Colonic mucosa (tissue), 4 donors: Measurements from ENCODE around the gene TMEM63C. TPM values are rescaled to one million over a fixed set of nuclear protein-coding genes. Genes with fewer than 3 reads are reported as not detected.

Experiments used
- DNase-seq: peaks from one replicate; pipeline ENCODE4 v3.0.0-alpha.2; 2020
- H3K27ac ChIP-seq: fragments of 200-600 bp; one replicate; pipeline ENCODE4 v1.8.0; 2021
- H3K27me3 ChIP-seq: fragments of 200-600 bp; one replicate; pipeline ENCODE4 v1.8.0; 2021
- H3K36me3 ChIP-seq: fragments of 200-600 bp; one replicate; pipeline ENCODE4 v1.8.0; 2021
- H3K4me1 ChIP-seq: fragments of 200-600 bp; one replicate; pipeline ENCODE4 v1.8.0; 2021; ENCODE audit warnings: mild to moderate bottlenecking
- H3K4me3 ChIP-seq: fragments of 200-600 bp; one replicate; pipeline ENCODE4 v1.8.0; 2021
- H3K9ac ChIP-seq, 2 donors: one replicate each; pipeline ENCODE4 v1.7.0; 2013; ENCODE audit warnings: control low read depth in 2 of 2, low read depth in 2 of 2, low read length in 2 of 2
- H3K9me3 ChIP-seq: fragments of 200-600 bp; one replicate; pipeline ENCODE4 v1.8.0; 2021
- intact Hi-C: fragments of 100-400 bp; cut with DNase I; formaldehyde crosslinking; loops from one replicate; pipeline ENCODE4 v1.14.1; 2022
- total RNA-seq, 2 donors: library from RNA; stranded (reverse); fragmentation: NEBNext Ultra II Directional in 1 of 2; extraction: Animal tissue kit (Norgen Biotek cat#: 25700) in 1 of 2; gene quantifications; one replicate each; pipeline ENCODE4 v1.2.1, GENCODE V29; 2021
- TF ChIP-seq, protein P1 (sequence below): fragments of 200-600 bp; IDR thresholded peaks from one replicate; pipeline ENCODE4 v1.8.0; 2022; ENCODE audit warnings: antibody characterized with exemption, mild to moderate bottlenecking
- donor health status: healthy.
- donor health status: DM: no; HTN: no; CAD: no.
- donor health status: DM: no; HTN: no; CAD: no.

TMEM63C gene, protein sequence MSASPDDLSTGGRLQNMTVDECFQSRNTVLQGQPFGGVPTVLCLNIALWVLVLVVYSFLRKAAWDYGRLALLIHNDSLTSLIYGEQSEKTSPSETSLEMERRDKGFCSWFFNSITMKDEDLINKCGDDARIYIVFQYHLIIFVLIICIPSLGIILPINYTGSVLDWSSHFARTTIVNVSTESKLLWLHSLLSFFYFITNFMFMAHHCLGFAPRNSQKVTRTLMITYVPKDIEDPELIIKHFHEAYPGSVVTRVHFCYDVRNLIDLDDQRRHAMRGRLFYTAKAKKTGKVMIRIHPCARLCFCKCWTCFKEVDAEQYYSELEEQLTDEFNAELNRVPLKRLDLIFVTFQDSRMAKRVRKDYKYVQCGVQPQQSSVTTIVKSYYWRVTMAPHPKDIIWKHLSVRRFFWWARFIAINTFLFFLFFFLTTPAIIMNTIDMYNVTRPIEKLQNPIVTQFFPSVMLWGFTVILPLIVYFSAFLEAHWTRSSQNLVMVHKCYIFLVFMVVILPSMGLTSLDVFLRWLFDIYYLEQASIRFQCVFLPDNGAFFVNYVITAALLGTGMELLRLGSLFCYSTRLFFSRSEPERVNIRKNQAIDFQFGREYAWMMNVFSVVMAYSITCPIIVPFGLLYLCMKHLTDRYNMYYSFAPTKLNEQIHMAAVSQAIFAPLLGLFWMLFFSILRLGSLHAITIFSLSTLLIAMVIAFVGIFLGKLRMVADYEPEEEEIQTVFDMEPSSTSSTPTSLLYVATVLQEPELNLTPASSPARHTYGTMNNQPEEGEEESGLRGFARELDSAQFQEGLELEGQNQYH
- 10 to 100 TPM in 1 of 2 donors, 1 to 10 TPM in 1; 5.9 to 13.2 TPM for total RNA-seq

DNA sequence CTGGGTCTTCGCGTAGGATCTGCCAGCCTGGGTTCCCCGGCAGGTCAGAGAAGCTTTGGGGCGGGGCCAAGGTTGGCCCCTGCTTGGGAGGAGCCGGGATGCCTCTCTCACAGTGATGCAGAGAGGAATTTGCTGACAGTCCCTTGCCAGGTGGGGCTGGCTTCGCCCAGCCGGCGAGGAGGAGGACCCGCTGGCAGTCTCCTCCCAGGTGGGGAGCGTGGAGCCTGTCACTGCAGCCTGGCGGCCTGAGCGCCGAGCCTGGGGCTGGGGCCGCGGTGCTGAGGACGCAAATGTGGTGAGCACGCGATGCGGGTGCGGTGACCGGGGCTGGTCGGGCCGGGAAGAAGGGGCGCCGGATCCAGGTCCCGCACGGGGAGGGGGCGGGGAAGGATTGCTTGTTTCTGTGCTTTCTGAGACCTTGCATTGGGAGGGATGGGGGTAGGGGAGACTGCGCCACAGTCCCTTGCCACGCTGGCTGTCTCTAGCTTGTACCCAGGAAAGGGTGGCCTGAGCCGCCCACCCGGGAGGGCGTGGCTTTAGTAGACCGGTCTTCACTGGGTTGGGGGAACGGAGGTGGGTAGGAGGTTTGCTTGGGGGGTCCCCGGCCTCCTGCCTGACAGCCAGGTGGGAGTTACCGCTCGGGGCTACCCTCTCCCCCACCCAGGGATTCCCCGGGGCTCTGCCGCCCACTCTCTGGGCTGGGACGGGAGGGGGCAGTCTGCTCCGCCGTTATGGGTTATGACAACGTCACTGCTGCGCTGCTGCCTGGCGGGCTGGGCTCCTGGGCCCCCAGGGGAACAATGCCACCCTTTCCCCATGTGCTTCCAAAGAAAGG is at the start of gene TMEM63C:
Gene TMEM63C (plus strand): TSS at position 196 of the 835 bp plus-strand sequence. CDS start 37,016 bp downstream, outside the sequence.
- Histone ChIP-seq H3K4me1 (peaks cover 5% of the 10 kb centered on the region), H3K9me3 (no peaks in the 10 kb centered on the region), H3K9ac (peak within 1 kb of the TSS; percentile 66 to 68), H3K36me3 (no peaks in the 10 kb centered on the region), H3K4me3 (peak within 1 kb of the TSS; percentile 47), H3K27me3 (peaks cover 6% of the 10 kb centered on the region), H3K27ac (no peak within 1 kb of the TSS)
- intact Hi-C loops: no loop called here
- TF ChIP-seq, protein P1, sequence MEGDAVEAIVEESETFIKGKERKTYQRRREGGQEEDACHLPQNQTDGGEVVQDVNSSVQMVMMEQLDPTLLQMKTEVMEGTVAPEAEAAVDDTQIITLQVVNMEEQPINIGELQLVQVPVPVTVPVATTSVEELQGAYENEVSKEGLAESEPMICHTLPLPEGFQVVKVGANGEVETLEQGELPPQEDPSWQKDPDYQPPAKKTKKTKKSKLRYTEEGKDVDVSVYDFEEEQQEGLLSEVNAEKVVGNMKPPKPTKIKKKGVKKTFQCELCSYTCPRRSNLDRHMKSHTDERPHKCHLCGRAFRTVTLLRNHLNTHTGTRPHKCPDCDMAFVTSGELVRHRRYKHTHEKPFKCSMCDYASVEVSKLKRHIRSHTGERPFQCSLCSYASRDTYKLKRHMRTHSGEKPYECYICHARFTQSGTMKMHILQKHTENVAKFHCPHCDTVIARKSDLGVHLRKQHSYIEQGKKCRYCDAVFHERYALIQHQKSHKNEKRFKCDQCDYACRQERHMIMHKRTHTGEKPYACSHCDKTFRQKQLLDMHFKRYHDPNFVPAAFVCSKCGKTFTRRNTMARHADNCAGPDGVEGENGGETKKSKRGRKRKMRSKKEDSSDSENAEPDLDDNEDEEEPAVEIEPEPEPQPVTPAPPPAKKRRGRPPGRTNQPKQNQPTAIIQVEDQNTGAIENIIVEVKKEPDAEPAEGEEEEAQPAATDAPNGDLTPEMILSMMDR: no peak
- peak; percentile 66 for DNase-seq

DNA sequence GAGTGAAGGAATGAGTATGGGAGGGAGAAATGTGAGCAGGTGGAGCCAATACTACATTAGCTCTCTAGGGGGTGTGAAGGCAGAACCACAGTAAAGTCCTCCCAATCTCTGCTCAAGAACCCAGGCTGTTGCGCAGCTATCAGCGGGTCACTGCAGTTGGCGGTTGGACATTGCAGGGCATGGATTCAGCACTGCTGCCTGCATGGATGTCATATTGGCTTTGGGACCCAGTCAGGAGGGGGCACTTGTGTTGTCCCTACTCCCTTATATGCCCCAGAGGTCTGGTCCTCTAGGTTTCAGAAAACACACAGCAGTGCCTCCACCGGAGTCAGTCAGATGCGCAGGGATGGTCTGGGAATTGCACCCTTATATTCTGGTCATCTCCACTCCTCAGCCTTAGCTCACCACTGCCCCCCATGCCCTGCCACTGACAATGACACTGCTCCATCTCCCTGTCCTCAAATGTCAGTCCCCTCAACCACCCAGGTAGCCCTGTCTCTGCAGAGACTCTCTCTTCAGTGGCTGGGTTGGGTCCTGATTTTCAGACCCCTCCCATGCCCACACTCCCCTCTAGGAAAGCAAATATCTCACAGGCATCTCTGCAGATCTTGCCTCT is 49.6 kb upstream of the TMEM63C start:
- intact Hi-C loops: no loop called here
- Histone ChIP-seq H3K27me3 (peaks cover 19% of the 10 kb centered on the region), H3K4me1 (no peaks in the 10 kb centered on the region), H3K4me3 (no peak overlapping the region), H3K9me3 (no peaks in the 10 kb centered on the region), H3K9ac (no peak overlapping the region), H3K36me3 (no peaks in the 10 kb centered on the region), H3K27ac (no peak overlapping the region)
- TF ChIP-seq, protein P1: no peak
- DNase-seq: no peak

DNA sequence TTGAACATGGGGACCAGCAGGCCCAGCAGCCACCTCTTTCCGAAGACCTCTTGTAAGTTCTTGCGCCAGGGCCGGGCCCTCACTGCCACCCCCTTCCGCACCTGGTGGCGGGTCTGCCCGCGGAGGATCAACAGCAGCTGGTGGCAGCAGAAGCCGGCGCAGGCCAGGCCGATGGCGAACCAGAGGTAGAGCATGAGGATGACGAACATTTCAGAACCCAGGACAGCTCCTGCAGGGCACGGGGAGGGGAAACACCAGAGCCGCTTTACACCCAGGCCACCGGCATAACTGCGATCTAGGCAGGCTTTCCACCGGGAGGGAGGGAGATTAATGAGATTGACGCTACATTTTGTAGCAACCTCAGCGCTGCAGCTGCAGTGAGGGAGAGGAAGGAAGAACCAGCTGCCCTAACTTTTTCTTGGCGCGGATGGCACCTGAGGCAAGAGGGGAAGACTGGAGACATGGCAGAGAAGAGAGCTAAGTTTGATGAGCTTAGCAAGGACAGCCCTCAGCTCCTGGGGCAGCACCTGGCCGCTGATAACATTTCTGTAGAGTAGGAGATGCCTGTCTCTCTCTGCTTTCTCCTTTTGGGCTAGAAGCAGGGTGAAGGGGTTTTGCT is 47.8 kb upstream of the TMEM63C start:
- H3K4me1 ChIP-seq: no peaks in the 10 kb centered on the region
- peaks cover 22% of the 10 kb centered on the region for H3K27me3 ChIP-seq

DNA sequence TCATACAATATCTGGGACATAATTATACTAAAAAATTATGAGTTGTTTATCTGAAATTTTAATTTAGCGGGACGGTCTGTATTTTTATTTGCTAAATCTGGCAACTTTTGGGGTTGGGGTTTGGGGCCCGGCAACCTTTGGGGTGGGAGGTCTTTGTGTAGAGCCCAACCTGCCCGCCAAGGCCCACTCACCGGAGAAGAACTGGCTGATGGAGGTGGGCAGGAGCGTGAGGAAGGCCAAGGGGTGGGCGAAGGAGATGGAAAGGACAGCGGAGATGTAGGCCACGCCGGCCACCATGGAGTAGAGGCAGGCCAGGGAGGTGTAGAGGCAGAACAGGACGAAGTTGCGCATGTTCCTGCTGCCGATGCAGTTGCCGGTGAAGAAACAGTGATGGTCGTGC is 42.6 kb upstream of the TMEM63C start:
- DNase-seq: no peak
- intact Hi-C loops: no loop called here

More for the DNA sequence above, 47.8 kb upstream of the TMEM63C start:
- no peaks in the 10 kb centered on the region for H3K9me3 ChIP-seq
- TF ChIP-seq, protein P1: no peak
- no peaks in the 10 kb centered on the region for H3K36me3 ChIP-seq
- no peak overlapping the region for H3K9ac ChIP-seq
- intact Hi-C loops: no loop called here
- peak; percentile 48 for DNase-seq
- no peak overlapping the region for H3K4me3 ChIP-seq
- no peak overlapping the region for H3K27ac ChIP-seq

More for the DNA sequence above, 42.6 kb upstream of the TMEM63C start:
- H3K4me1 ChIP-seq: peaks cover 20% of the 10 kb centered on the region
- no peak overlapping the region for H3K4me3 ChIP-seq
- H3K27me3 ChIP-seq: peaks cover 56% of the 10 kb centered on the region
- H3K36me3 ChIP-seq: no peaks in the 10 kb centered on the region
- TF ChIP-seq, protein P1: no peak
- no peak overlapping the region for H3K27ac ChIP-seq
- H3K9me3 ChIP-seq: no peaks in the 10 kb centered on the region
- no peak overlapping the region for H3K9ac ChIP-seq
